ENCODE results near the gene NKX1-1. TPM values are rescaled to one million over a fixed set of nuclear protein-coding genes. Genes with fewer than 3 reads are reported as not detected.

Gene NKX1-1
- total and polyA plus RNA-seq, 9 of the 15 experiments (the other 6 are each of a cell fraction or from before 2014, with no cell fraction given), result not detected

- Histone ChIP-seq H4K20me1 (replicated peaks; ENCODE audit: control insufficient read depth, insufficient read depth, low read length) (no peaks in the 10 kb centered on the region), H3K9ac (ENCODE audit: insufficient read depth in 1 of 2, low read depth in 2 of 2, low read length in 2 of 2) (no peak overlapping the region), H3K36me3 (ENCODE audit: control insufficient read depth, insufficient read depth, low read length) (no peaks in the 10 kb centered on the region), H3K27ac (ENCODE audit: extremely low read depth, low read depth, low read length) (no peak overlapping the region), H3K9me1 (ENCODE audit: control insufficient read depth, insufficient read depth, low read length) (no peaks in the 10 kb centered on the region), H3K9me3 (replicated peaks; ENCODE audit: control insufficient read depth, insufficient read depth, low read depth, low read length) (no peaks in the 10 kb centered on the region; the same call in 1 of the 2 replicates), H3K27me3 (ENCODE audit: control insufficient read depth in 2 of 2, insufficient read depth in 2 of 2, low read length in 2 of 2) (peaks cover 9 to 45% of the 10 kb centered on the region in 2 experiments; a peak in 3 of 5 replicates), H3K79me2 (ENCODE audit: control insufficient read depth, insufficient read depth, low read length) (no peaks in the 10 kb centered on the region), H3K4me2 (ENCODE audit: insufficient read depth, low read length) (no peak overlapping the region), H3K4me1 (replicated peaks in 1 of 2; ENCODE audit: control insufficient read depth in 2 of 2, insufficient read depth in 2 of 2, low read length in 2 of 2) (peaks cover 3 to 36% of the 10 kb centered on the region in 2 experiments; a peak in 3 of 5 replicates), H2AFZ (ENCODE audit: low read depth, low read length) (no peak overlapping the region), H3K4me3 (no peak overlapping the region)
- WGBS (ENCODE audit: insufficient coverage, low coverage, missing lambda C conversion rate), result 88% methylated on average over 10 of the region's 58 CpGs
- intact Hi-C loops (cut with micrococcal nuclease), result no loop called here
- BruUV-seq (replicated peaks), result no TSS peak
- ChIA-PET CTCF (ENCODE audit: low intra/inter-chr PET ratio) (no interaction called here), POLR2A (no interaction called here)
- FAIRE-seq (no peak), ATAC-seq (no peak), DNase-seq (ENCODE audit: extremely low read depth in 1 of 4, low spot score in 3 of 4) (no peak)
- TF ChIP-seq ZFP91 (CRISPR knock-in tag; IDR thresholded peaks at IDR 0.05), result no peak
- TF ChIP-seq ZBTB5 (IDR thresholded peaks at IDR 0.05), result no peak
- in situ Hi-C loops (cut with MboI), result no loop called here
These were observed 3.1 kb downstream of the NKX1-1 start for GRCh38 chr4:1403177-1403583.

Measured in K562 (cell line).